Measurements from ENCODE around the gene CREBBP.

Gene CREBBP

GRCh38 chr16:3761375-3762106 is 119.0 kb downstream of the CREBBP start:
- no peak for DNase-seq

DNA sequence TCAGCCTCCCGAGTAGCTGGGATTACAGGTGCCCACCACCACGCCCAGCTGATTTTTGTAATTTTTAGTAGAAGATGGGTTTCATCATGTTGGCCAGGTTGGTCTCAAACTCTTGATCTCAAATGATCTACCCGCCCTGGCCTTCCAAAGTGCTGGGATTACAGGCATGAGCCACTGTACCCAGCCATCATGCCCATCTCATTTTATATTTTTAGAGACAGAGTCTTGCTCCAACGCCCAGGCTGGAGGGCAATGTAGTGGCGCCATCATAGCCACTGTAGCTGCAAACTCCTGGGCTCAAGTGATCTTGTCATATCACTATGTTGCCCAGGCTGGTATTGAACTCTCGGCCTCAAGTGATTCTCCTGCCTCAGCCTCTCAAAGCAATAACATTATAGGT is 120.0 kb downstream of the CREBBP start:
- no peak for DNase-seq

DNA sequence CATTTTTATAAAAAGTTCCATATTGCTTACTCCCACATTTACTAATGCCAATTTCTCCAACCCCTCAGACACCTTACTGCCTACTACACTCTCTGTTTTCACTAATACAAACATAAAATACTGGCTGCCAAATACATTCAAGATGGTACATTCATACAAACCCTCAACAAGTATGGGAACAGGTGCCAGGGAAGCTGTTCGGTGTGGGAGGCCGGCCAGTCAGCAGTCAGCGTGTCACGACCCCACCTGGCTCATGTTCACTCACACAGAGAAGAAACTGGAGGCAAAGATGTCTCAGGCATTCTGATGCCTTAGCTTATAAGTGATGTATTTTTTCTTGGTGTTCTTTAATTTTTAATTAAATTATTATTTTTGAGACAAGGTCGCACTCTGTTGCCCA is 120.8 kb downstream of the CREBBP start:
- DNase-seq = no peak

DNA sequence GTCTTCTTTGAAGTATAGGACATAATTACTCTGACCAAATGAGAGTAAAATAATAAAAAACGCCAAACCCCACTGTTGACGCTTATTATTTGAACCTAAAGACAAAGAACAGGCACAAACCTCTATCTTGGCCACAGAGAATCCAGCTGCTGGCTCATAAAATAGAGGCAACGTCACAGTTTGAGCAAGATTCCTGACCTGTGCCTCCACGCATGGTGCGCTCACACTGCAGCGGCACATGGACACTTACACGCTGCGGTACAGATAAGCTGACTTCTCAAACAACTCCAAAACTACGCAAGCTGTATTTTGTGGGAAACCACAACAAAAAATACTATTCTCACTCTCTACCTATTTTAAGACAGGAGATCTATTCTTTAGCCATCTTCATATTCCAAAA is 124.4 kb downstream of the CREBBP start:
- DNase-seq = no peak

DNA sequence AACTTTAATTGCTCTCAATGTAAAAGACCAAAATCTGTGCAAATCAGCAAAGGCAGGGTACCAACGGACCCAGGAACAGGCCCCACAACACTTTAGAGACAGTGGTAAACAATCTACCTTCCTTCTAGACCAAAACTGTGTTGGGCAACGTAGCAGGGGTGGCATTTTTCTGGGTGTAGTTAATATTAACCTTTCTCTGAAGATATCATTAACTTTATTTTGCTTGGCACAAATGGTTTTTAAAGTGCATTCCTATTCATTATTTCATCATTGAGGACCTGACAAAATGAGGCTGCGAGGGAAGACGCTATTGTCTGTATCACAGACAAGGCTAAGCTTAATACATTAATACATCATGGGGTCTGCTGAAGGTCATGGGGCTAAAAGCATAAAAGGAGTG is 125.3 kb downstream of the CREBBP start:
- no peak for DNase-seq

- no peak for DNase-seq
Observed at GRCh38 chr16:3754772-3755171, 125.7 kb downstream of the CREBBP start.

DNA sequence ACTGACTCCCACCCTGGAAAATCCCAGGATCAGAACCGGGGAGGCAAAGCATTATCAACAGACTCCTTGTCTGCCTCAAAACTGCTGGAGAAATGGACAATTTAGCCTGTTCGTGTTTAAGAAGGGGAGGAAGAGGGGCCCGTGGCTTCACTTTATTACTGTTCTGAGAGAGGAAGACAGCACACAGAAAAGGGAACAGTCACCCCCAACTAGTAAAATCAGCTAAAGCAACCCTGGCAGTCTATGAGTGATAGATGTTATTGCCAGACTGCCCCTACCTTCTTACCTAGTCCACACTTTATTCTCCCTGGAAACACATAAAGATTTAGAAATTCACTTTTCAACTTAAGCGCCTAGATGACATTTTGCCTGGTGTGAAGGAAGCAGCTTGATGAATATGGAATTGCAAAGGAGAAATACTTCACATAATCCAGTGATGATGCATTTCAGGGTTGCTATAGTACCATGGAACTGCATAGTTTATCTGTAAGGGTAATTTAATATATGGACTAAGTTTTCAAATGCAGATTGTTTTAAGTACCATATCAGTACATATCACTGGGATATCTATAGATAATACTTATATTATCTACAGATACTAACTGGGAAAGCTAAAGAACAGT is 126.3 kb downstream of the CREBBP start:
- DNase-seq = no peak

DNA sequence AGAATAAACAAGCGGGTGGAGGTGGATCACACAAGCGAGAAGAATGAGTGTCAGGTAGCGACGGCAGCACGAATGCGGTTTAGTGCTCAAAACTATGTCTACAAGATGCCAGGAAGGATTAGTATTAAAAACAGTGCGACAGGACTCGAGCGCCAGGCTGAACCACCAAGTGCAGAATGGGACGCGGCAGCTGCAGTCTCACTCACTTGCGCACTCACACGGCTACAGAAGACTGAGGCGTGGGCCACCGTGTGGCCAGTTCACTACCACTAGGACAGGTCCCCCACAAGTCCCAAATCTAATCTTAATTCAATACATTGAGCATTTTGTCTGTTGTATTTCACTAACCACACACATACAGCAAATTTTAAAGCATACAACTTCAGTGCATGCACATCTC is 127.5 kb downstream of the CREBBP start:
- DNase-seq = no peak

DNA sequence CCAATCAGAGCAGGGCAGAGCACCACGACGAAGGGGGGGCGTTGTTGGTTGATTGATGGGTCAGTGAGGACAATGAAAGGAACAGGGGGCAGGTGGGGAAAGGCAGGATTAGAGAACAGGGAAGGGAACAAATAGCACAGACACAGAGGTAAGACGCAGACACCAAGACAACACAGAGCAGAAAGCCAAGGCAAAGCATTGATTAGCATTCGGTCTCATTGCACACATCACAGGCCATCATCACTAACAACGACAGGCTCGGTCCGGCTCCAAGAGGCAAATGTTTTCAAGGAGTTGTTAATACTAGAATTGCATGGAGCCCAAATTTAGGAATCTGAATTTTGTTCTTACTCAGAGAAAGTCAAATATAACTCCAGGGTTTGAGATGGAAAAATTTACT is 128.6 kb downstream of the CREBBP start:
- no peak for DNase-seq

DNA sequence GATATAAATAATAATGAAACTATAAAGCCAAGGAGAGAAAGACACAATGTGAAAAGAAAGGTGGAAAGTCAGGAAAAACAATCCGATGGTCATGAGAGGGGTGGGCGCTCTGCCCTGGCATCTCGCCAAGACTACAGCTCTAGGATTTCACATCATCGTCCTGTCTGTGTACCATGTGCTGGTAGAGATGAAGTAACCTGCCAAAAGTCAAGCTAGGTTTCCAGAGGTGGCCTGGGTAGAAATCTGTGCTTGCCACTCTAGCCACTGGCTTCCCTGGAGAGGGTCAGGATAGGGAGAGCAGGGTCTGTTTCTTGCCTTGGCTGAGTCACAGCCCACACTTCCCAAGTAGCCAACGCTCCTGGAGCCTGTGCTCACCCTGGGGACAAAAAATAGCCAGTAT is 132.2 kb downstream of the CREBBP start:
- no peak for DNase-seq

DNA sequence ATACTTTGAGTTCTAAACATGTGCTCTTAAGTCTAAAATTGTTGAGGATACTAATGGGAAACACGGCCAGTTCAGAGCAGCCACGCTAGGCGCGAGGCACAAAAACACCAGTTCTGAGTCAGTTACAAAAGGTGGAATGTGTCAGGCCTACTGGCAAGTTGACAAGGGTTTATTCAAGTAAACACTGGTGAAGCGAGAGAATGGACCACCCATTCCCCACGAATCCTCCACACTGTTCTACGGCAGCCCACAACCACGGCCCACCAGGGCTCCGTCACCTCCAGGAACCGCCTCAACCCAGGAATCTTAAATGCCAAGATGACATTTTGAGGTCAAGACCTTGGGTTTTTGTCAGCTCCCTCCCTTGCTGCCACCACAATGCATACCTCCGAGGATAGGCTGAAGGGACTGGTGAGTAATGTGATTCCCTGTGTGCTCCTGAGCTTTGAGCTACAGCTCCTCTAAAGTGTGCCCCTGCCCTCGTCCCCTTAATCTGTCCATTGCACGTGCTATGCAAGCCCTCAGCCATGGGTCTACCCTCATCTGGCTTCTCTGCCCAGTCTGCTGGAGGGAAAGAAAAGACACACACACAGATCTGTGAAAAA is 134.7 kb downstream of the CREBBP start:
- no peak for DNase-seq

DNA sequence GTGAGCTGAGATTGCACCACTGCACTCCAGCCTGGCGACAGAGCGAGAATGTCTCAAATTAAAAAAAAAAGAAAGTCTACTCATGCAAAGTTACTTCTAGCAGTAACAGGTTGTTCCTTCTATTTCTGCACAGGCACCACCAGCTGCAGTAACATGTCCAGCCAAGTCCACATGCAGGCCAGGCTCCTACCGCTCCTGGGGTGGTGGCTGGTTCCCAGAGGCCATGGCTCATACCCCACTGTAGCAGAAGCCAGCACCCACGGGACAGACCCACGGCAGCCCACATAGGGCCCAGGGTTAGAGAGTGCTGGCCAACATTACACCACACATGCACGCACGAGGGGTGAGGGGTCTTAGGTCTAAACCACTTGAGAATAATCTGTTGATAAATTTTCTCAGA is 136.5 kb downstream of the CREBBP start:
- no peak for DNase-seq

GRCh38 chr16:3740934-3741333 is 139.6 kb downstream of the CREBBP start:
- no peak for DNase-seq

- no peak for DNase-seq
Observed at GRCh38 chr16:3740186-3740585, 140.3 kb downstream of the CREBBP start.

- DNase-seq = no peak
Observed at GRCh38 chr16:3739636-3740035, 140.9 kb downstream of the CREBBP start.

DNA sequence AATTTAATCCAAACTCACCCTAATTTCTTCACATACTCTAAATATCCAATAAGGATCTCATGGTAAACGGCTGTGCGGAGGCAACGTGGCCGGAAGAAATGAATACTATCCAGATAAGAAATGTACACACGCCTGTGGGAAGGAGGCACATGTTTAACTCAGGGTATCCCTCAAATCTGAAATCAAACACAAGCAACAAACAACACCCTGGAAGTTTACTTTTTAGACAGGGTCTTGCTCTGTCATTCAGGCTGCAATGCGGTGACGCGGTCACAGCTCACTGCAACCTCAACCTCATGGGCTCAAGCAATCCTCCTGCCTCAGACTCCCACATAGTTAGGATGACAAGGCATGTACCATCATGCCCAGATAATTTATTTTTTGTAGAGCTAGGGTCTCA is 142.0 kb downstream of the CREBBP start:
- no peak for DNase-seq

DNA sequence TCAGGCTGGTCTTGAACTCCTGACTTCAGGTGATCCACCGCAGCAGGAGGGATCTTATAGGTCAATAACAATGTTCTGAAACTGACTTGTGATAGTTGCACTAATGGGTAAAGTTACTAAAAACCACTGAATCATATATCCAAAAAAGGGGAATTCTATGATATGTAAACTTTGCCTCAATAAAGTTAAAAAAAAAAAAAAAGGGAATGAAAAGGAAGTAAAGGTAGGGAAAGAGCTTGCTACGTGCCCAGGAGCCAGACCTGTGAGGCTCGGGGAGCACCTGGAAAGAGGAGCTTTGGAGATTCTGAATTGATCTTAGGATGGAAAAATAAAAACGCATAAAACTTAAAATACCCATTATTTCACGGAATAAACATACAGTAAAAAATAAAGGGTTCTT is 142.4 kb downstream of the CREBBP start:
- no peak for DNase-seq

DNA sequence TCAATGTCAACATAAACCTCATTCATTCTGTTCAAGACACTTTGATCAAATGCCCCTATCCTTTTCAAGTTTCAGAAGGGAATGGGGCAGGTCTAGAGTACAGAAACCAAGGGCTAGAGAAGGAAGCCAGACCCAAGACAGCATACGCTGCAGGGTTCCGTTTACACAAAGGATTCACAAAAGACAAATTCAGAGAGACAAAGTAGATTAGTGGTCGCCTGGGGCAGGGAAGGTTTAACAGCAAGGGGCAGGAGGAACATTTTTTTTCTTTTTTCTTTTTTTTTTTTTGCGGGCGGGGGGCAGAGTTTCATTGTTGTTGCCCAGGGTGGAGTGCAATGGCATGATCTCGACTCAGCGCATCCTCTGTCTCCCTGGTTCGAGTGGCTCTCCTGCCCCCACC is 143.3 kb downstream of the CREBBP start:
- DNase-seq = no peak

DNA sequence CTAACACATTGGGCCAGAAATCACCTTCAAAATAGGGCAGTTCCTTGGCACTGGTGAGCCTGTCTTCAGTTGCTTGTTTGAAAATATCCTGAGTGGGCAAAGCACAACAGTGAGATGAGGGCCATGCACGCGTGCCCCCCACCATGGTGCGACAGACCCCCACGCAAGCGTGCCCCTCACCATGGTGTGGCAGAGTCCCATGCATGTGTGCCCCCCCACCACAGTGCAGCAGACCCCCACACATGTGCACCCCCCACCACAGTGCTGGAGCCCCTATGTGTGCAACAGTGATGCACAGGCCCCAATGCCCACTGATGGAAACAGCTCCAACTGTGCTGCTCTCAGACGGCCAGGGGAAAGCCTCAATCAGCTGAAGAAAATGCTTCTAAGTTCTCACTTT is 144.4 kb downstream of the CREBBP start:
- no peak for DNase-seq

- no peak for DNase-seq
Observed at GRCh38 chr16:3735541-3735940, 145.0 kb downstream of the CREBBP start.

GRCh38 chr16:3734758-3735221 is 145.7 kb downstream of the CREBBP start:
- no peak for DNase-seq

GRCh38 chr16:3734084-3734757 is 146.3 kb downstream of the CREBBP start:
- no peak for DNase-seq

DNA sequence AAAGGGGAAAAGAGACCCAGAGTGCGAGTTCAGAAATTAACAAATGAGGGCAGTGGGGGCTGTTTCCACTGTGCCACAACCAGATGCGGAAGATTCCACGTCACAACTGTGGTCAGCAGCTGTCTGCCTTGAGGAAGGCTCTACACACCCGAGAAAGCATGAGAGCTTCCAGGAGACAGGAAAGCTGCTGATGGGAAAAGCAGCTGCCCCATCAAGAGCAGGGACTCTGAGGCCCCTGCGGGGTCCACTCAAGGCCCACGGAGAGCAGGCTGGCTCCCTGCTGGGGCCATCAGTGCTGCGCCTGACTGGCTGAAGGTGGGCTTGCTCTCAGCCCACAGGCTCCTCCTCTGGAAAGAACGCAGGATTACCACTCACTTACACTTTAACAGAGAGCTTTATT is 148.3 kb downstream of the CREBBP start:
- DNase-seq = no peak
